Fibroblast of lung (primary cell): ENCODE data around the gene TMPO. TPM values are rescaled to one million over a fixed set of nuclear protein-coding genes. Genes with fewer than 3 reads are reported as not detected.

Experiments
- DNase-seq, 2 donors: peaks; one replicate each; pipeline versions ENCODE4 v3.0.0 to v3.0.0-alpha.2; 2010; ENCODE audit warnings: low read depth in 2 of 2
- H2AFZ ChIP-seq: 2 replicates; pipeline ENCODE4 v1.5.1; 2012; ENCODE audit warnings: low read length, control low read depth, inconsistent platforms
- H3K27ac ChIP-seq: 2 replicates; pipeline ENCODE4 v1.5.1; 2011; ENCODE audit warnings: low read length, control low read depth; ENCODE audit not compliant: insufficient read depth
- H3K27me3 ChIP-seq: 2 replicates; pipeline ENCODE4 v1.5.1; 2011; ENCODE audit warnings: mild to moderate bottlenecking, low read length; ENCODE audit not compliant: control insufficient read depth, insufficient read depth
- H3K36me3 ChIP-seq: 2 replicates; pipeline ENCODE4 v1.5.1; 2011; ENCODE audit warnings: low read length; ENCODE audit not compliant: control insufficient read depth, insufficient read depth
- H3K4me1 ChIP-seq: 2 replicates; pipeline ENCODE4 v1.5.1; 2011; ENCODE audit warnings: low read length; ENCODE audit not compliant: control insufficient read depth, insufficient read depth; ENCODE audit errors: extremely low read depth
- H3K4me2 ChIP-seq: 2 replicates; pipeline ENCODE4 v1.5.1; 2011; ENCODE audit warnings: low read length, control low read depth; ENCODE audit not compliant: insufficient read depth; ENCODE audit errors: extremely low read depth
- H3K4me3 ChIP-seq, 4 experiments: fragments of 200-600 bp in 1 of 4; sonication (generic) in 1 of 4; replicated peaks in 1 of 4; 2 replicates each; pipeline ENCODE4 v1.5.1; 2011 to 2016; ENCODE audit warnings: low read length in 4 of 4, low read depth in 3 of 4, mild to moderate bottlenecking in 3 of 4, control low read depth in 2 of 4, inconsistent platforms in 1 of 4, mixed read lengths in 1 of 4; ENCODE audit not compliant: insufficient read depth in 1 of 4; ENCODE audit errors: control extremely low read depth in 1 of 4
- H3K79me2 ChIP-seq: 2 replicates; pipeline ENCODE4 v1.5.1; 2012; ENCODE audit warnings: mild to moderate bottlenecking, low read length, inconsistent platforms; ENCODE audit not compliant: control insufficient read depth, insufficient read depth
- H3K9ac ChIP-seq: 2 replicates; pipeline ENCODE4 v1.5.1; 2011; ENCODE audit warnings: mild to moderate bottlenecking, low read length, control low read depth; ENCODE audit not compliant: insufficient read depth
- H3K9me3 ChIP-seq: 2 replicates; pipeline ENCODE4 v1.5.1; 2012; ENCODE audit warnings: low read depth, low read length; ENCODE audit not compliant: control insufficient read depth, insufficient read depth
- H4K20me1 ChIP-seq: 2 replicates; pipeline ENCODE4 v1.5.1; 2011; ENCODE audit warnings: low read length; ENCODE audit not compliant: control insufficient read depth, insufficient read depth; ENCODE audit errors: extremely low read depth
- EZH2 ChIP-seq: IDR thresholded peaks from 2 replicates; pipeline ENCODE4 v1.5.1; 2012; ENCODE audit warnings: low read length, control low read depth, mild to moderate bottlenecking; ENCODE audit errors: missing control alignments
- polyA plus RNA-seq, 2 donors: library from polyadenylated mRNA; depleted of rRNA in 1 of 2; stranded (reverse) in 1 of 2; unstranded in 1 of 2; fragments of >200 nt; gene quantifications; 2 replicates each; pipeline ENCODE4 v1.2.1, GENCODE V29; 2011 to 2012; ENCODE audit warnings: missing spikeins in 1 of 2
- total RNA-seq: library from RNA; depleted of rRNA; stranded (reverse); fragments of >200 nt; gene quantifications from 2 replicates; pipeline ENCODE4 v1.2.1, GENCODE V29; 2014
- TF ChIP-seq, protein P1 (sequence below), 2 donors: IDR thresholded peaks in 1 of 2; conservative IDR thresholded peaks in 1 of 2; 1 replicate in 1 of 2; 2 replicates in 1 of 2; pipeline ENCODE4 v1.5.1; 2011 to 2012; ENCODE audit warnings: low read length in 2 of 2, control low read depth in 1 of 2, inconsistent platforms in 1 of 2, low read depth in 1 of 2, mild to moderate bottlenecking in 1 of 2

TMPO gene
- total and polyA plus RNA-seq, 2 donors (not counting 1 experiment from before 2014, with no cell fraction given), result 37.7 to 42.1 TPM

GRCh38 chr12:98466640-98467400 is 48.6 kb upstream of the TMPO start:
- Histone ChIP-seq H3K9ac (no peak overlapping the region), H3K79me2 (no peaks in the 10 kb centered on the region), H3K27me3 (no peaks in the 10 kb centered on the region), H3K4me2 (no peak overlapping the region), H3K9me3 (no peaks in the 10 kb centered on the region), H3K4me1 (no peaks in the 10 kb centered on the region), H3K27ac (no peak overlapping the region), H3K4me3 (no peak overlapping the region), H2AFZ (no peak overlapping the region), H3K36me3 (no peaks in the 10 kb centered on the region), H4K20me1 (no peaks in the 10 kb centered on the region)
- no peak for DNase-seq
- TF ChIP-seq EZH2, result no peak
- TF ChIP-seq, protein P1, sequence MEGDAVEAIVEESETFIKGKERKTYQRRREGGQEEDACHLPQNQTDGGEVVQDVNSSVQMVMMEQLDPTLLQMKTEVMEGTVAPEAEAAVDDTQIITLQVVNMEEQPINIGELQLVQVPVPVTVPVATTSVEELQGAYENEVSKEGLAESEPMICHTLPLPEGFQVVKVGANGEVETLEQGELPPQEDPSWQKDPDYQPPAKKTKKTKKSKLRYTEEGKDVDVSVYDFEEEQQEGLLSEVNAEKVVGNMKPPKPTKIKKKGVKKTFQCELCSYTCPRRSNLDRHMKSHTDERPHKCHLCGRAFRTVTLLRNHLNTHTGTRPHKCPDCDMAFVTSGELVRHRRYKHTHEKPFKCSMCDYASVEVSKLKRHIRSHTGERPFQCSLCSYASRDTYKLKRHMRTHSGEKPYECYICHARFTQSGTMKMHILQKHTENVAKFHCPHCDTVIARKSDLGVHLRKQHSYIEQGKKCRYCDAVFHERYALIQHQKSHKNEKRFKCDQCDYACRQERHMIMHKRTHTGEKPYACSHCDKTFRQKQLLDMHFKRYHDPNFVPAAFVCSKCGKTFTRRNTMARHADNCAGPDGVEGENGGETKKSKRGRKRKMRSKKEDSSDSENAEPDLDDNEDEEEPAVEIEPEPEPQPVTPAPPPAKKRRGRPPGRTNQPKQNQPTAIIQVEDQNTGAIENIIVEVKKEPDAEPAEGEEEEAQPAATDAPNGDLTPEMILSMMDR (conservative IDR thresholded peaks at IDR 0.05 in 1 of 2, IDR thresholded peaks at IDR 0.05 in 1 of 2; ENCODE audit: low read depth in 1 of 2, low read length in 2 of 2), result no peak

- H3K4me1 ChIP-seq, result no peaks in the 10 kb centered on the region
- H3K9ac ChIP-seq, result no peak overlapping the region
- H3K4me3 ChIP-seq, result no peak overlapping the region
- no peaks in the 10 kb centered on the region for H3K9me3 ChIP-seq
- TF ChIP-seq EZH2, result no peak
- TF ChIP-seq, protein P1 (conservative IDR thresholded peaks at IDR 0.05 in 1 of 2, IDR thresholded peaks at IDR 0.05 in 1 of 2; ENCODE audit: low read depth in 1 of 2, low read length in 2 of 2), result no peak
- no peaks in the 10 kb centered on the region for H4K20me1 ChIP-seq
- H3K27ac ChIP-seq, result no peak overlapping the region
- H3K36me3 ChIP-seq, result no peaks in the 10 kb centered on the region
- DNase-seq, result no peak
- no peaks in the 10 kb centered on the region for H3K79me2 ChIP-seq
- no peaks in the 10 kb centered on the region for H3K27me3 ChIP-seq
- no peak overlapping the region for H3K4me2 ChIP-seq
- H2AFZ ChIP-seq, result no peak overlapping the region
Measured at GRCh38 chr12:98469109-98469508, 46.3 kb upstream of the TMPO start.

GRCh38 chr12:98470469-98471082 is 44.8 kb upstream of the TMPO start:
- Histone ChIP-seq H4K20me1 (no peaks in the 10 kb centered on the region), H3K27me3 (no peaks in the 10 kb centered on the region), H3K36me3 (no peaks in the 10 kb centered on the region), H3K4me1 (no peaks in the 10 kb centered on the region), H3K4me2 (no peak overlapping the region), H2AFZ (no peak overlapping the region), H3K4me3 (no peak overlapping the region), H3K79me2 (no peaks in the 10 kb centered on the region), H3K9ac (no peak overlapping the region), H3K27ac (no peak overlapping the region), H3K9me3 (no peaks in the 10 kb centered on the region)
- TF ChIP-seq, protein P1 (conservative IDR thresholded peaks at IDR 0.05 in 1 of 2, IDR thresholded peaks at IDR 0.05 in 1 of 2; ENCODE audit: low read depth in 1 of 2, low read length in 2 of 2), result no peak
- no peak for TF ChIP-seq EZH2
- no peak for DNase-seq
